MM.1S (cell line): Measurements from ENCODE around the gene COL25A1.

Experiments used
- CTCF ChIP-seq: fragments of 300-600 bp; sonication (generic); IDR thresholded peaks from 2 replicates; pipeline ENCODE4 v1.5.1; 2016; ENCODE audit warnings: antibody characterized with exemption, low read length, mixed read lengths
- EZH2 ChIP-seq: fragments of 300-600 bp; sonication (generic); optimal IDR thresholded peaks from 2 replicates; pipeline ENCODE3; 2017; ENCODE audit warnings: low read depth, mild to moderate bottlenecking, antibody characterized with exemption, low read length, mixed read lengths
- EZH2phosphoT487 ChIP-seq: fragments of 300-600 bp; sonication (generic); IDR thresholded peaks from 2 replicates; pipeline ENCODE4 v1.6.1; 2018; ENCODE audit warnings: antibody characterized with exemption, low read length

- TF ChIP-seq CTCF (no peak), EZH2phosphoT487 (no peak), EZH2 (no peak)
Measured at GRCh38 chr4:109172301-109172700, 130.2 kb downstream of the COL25A1 start.
